KMS-11 (cell line): ENCODE measurements around the gene ACP7.

Source experiments
- H2AFZ ChIP-seq: fragments of 200-600 bp; sonication (generic); 2 replicates; pipeline ENCODE4 v1.6.1; 2016; ENCODE audit warnings: antibody characterized with exemption, mixed run types, low read depth
- H3K27ac ChIP-seq: fragments of 200-600 bp; sonication (generic); 2 replicates; pipeline ENCODE4 v1.6.1; 2016; ENCODE audit warnings: mild to moderate bottlenecking, mixed run types
- H3K27me3 ChIP-seq: fragments of 200-600 bp; sonication (generic); 2 replicates; pipeline ENCODE4 v1.6.1; 2017; ENCODE audit warnings: mild to moderate bottlenecking, low read depth, mixed run types, moderate library complexity; ENCODE audit not compliant: insufficient read depth
- H3K36me3 ChIP-seq: fragments of 200-600 bp; sonication (generic); 2 replicates; pipeline ENCODE4 v1.6.1; 2017; ENCODE audit warnings: mild to moderate bottlenecking, mixed run types; ENCODE audit not compliant: insufficient read depth
- H3K4me1 ChIP-seq: fragments of 200-600 bp; sonication (generic); 2 replicates; pipeline ENCODE4 v1.6.1; 2016; ENCODE audit warnings: mild to moderate bottlenecking, low read depth, mixed run types; ENCODE audit not compliant: poor library complexity, severe bottlenecking
- H3K4me2 ChIP-seq: fragments of 200-600 bp; sonication (generic); 2 replicates; pipeline ENCODE4 v1.7.0; 2016; ENCODE audit warnings: mild to moderate bottlenecking, mixed run types
- H3K4me3 ChIP-seq: fragments of 200-600 bp; sonication (generic); IDR thresholded peaks from 2 replicates; pipeline ENCODE4 v1.6.1; 2017; ENCODE audit warnings: low read depth, low read length, mixed read lengths; ENCODE audit not compliant: insufficient read depth
- H3K79me2 ChIP-seq: fragments of 200-600 bp; sonication (generic); 2 replicates; pipeline ENCODE4 v1.6.1; 2016; ENCODE audit warnings: low read depth, mixed run types; ENCODE audit not compliant: insufficient read depth
- H3K9ac ChIP-seq: fragments of 200-600 bp; sonication (generic); 2 replicates; pipeline ENCODE4 v1.6.1; 2016; ENCODE audit warnings: mild to moderate bottlenecking, mixed run types
- H4K20me1 ChIP-seq: fragments of 200-600 bp; sonication (generic); 2 replicates; pipeline ENCODE4 v1.6.1; 2016; ENCODE audit warnings: mild to moderate bottlenecking, mixed run types; ENCODE audit not compliant: insufficient read depth
- TF ChIP-seq, protein P1 (sequence below): fragments of 200-600 bp; sonication (generic); conservative IDR thresholded peaks from 2 replicates; pipeline ENCODE4 v1.6.1; 2017; ENCODE audit warnings: low read depth, mild to moderate bottlenecking, antibody characterized with exemption, low read length, moderate library complexity, mixed read lengths

The ACP7 gene

DNA sequence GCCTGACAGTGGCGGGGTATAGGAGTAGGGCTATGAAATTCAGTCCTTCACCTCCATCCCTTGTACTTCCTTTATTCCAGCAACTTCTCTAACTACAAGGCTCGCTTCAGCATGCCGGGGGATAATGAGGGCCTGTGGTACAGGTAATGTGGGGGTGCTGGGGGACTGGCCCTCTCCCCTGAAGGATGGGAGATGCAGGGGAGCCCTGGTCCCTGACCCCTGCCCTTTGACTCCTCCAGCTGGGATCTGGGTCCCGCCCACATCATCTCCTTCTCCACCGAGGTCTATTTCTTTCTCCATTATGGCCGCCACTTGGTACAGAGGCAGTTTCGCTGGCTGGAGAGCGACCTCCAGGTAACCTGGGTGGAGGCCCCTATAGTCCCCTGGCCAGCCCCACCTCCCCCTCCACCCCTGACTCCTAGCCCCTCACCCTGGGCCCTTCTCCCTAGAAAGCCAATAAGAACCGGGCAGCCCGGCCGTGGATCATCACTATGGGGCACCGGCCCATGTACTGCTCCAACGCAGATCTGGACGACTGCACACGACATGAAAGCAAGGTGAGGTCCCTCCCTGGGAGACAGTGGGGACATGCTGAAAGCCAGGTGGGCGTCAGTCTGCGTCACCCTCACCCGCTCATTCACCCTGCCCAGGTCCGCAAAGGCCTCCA is 16.5 kb downstream of the ACP7 start:
- no peak overlapping the region for H3K4me3 ChIP-seq
- no peak overlapping the region for H3K4me2 ChIP-seq
- H3K9ac ChIP-seq = no peak overlapping the region
- H4K20me1 ChIP-seq = no peaks in the 10 kb centered on the region
- no peak overlapping the region for H3K27ac ChIP-seq
- H3K79me2 ChIP-seq = no peaks in the 10 kb centered on the region
- TF ChIP-seq, protein P1, sequence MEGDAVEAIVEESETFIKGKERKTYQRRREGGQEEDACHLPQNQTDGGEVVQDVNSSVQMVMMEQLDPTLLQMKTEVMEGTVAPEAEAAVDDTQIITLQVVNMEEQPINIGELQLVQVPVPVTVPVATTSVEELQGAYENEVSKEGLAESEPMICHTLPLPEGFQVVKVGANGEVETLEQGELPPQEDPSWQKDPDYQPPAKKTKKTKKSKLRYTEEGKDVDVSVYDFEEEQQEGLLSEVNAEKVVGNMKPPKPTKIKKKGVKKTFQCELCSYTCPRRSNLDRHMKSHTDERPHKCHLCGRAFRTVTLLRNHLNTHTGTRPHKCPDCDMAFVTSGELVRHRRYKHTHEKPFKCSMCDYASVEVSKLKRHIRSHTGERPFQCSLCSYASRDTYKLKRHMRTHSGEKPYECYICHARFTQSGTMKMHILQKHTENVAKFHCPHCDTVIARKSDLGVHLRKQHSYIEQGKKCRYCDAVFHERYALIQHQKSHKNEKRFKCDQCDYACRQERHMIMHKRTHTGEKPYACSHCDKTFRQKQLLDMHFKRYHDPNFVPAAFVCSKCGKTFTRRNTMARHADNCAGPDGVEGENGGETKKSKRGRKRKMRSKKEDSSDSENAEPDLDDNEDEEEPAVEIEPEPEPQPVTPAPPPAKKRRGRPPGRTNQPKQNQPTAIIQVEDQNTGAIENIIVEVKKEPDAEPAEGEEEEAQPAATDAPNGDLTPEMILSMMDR = no peak
- H3K4me1 ChIP-seq = no peaks in the 10 kb centered on the region
- H3K36me3 ChIP-seq = no peaks in the 10 kb centered on the region
- H3K27me3 ChIP-seq = no peaks in the 10 kb centered on the region; the same call in 1 of the 2 replicates
- no peak overlapping the region for H2AFZ ChIP-seq

DNA sequence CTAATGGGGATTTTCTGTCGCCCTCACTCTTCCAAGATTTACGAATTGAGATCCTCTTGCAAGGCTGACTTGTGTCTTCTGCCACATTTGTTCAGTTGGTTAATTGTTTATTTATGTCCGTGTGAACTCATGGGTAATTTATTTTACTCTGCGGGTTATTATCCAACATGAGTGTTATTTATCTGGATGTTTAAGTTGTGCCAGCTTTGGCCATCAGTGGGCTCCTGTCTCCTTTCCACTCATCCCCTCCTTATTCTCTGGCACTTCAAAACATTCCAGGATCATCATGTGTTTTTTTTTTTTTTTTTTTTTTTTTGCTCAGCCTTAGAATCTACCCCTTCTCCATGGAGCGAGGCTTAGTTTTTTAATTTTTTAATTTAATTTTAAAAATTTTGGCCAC is 19.0 kb downstream of the ACP7 start:
- TF ChIP-seq, protein P1 = no peak

DNA sequence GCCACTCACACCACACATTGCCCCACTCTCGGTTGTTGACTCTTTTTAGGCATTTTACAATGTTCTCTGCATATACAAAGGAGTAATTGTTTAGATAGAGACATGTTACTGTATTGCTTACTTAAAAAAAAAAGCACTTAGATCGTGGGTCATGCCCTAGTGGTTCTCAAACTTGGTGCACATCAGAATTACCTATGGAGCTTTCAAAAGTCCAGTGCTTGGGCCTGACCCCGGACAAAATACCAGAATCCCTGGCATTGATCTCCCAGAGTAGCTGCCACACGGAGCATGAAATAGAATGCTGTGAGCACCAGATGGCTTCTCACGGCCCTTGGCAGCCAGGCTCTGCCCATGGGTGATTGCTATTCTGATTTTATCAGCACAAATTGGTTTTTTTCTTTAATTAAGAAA is 20.0 kb downstream of the ACP7 start:
- Histone ChIP-seq H2AFZ (no peak overlapping the region), H3K4me2 (no peak overlapping the region), H3K27ac (no peak overlapping the region), H4K20me1 (no peaks in the 10 kb centered on the region), H3K4me3 (no peak overlapping the region), H3K27me3 (no peaks in the 10 kb centered on the region; the same call in 1 of the 2 replicates), H3K79me2 (no peaks in the 10 kb centered on the region), H3K36me3 (no peaks in the 10 kb centered on the region), H3K4me1 (no peaks in the 10 kb centered on the region), H3K9ac (no peak overlapping the region)
- TF ChIP-seq, protein P1 = no peak

More for the DNA sequence above, 19.0 kb downstream of the ACP7 start:
- H3K4me3 ChIP-seq = no peak overlapping the region
- H3K27ac ChIP-seq = no peak overlapping the region
- no peaks in the 10 kb centered on the region for H3K79me2 ChIP-seq
- no peak overlapping the region for H2AFZ ChIP-seq
- H3K36me3 ChIP-seq = no peaks in the 10 kb centered on the region
- H3K4me1 ChIP-seq = no peaks in the 10 kb centered on the region
- H3K27me3 ChIP-seq = no peaks in the 10 kb centered on the region; the same call in 1 of the 2 replicates
- H3K9ac ChIP-seq = no peak overlapping the region
- no peak overlapping the region for H3K4me2 ChIP-seq
- H4K20me1 ChIP-seq = no peaks in the 10 kb centered on the region

DNA sequence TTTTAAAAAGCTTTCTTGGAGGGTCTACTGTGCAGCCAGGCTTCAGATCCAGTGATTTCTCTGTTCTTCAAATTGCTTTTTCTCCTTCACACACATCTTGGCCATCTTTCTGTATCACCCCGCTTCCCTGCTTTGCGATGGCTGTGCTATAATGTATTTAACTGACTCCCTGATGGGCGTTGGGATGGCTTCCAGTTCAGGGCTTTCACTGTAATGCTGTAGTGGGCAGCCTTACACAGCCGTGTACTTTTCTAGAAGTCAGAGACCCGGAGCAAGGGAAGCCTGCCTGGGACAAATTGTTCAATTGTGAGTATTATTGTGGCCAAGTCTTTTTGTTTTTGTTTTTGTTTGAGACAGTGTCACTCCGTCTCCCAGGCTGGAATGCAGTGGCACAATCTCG is 22.0 kb downstream of the ACP7 start:
- Histone ChIP-seq H3K9ac (no peak overlapping the region), H3K4me2 (no peak overlapping the region), H3K4me1 (no peaks in the 10 kb centered on the region), H3K4me3 (no peak overlapping the region), H3K27ac (no peak overlapping the region), H3K79me2 (no peaks in the 10 kb centered on the region), H3K36me3 (no peaks in the 10 kb centered on the region), H3K27me3 (no peaks in the 10 kb centered on the region; the same call in 1 of the 2 replicates), H2AFZ (no peak overlapping the region), H4K20me1 (no peaks in the 10 kb centered on the region)
- TF ChIP-seq, protein P1 = no peak
